ENCODE data around the gene DYRK1B.

Gene DYRK1B

DNA sequence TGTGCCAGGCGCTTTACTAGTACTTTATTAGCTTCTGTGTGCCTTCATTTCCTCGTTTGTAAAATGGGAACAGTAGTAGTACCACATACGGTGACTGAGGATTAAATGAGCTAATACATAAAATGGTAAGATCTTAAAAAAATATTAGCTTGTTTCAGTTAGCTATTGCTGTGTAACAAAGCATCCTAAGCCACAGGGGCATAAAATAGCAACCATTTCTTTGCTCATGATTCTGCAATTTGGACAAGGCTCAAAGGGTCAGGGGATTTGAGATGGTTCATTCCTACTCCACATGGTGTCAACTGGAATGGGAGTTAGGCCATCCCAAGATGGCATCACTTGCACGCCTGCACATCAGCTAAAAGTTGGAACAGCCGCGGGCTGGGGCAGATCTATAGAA, 13.3 kb downstream of the DYRK1B start:
- Histone ChIP-seq H3K27me3 (replicated peaks; ENCODE audit: control insufficient read depth, insufficient read depth, low read length) (no peaks in the 10 kb centered on the region), H3K4me3 (replicated peaks; ENCODE audit: low read depth, low read length) (no peak overlapping the region), H3K36me3 (ENCODE audit: control insufficient read depth, insufficient read depth, low read length) (peaks cover 1% of the 10 kb centered on the region)
- DNase-seq (ENCODE audit: extremely low read depth, insufficient read length): no peak
- TF ChIP-seq, protein P1, sequence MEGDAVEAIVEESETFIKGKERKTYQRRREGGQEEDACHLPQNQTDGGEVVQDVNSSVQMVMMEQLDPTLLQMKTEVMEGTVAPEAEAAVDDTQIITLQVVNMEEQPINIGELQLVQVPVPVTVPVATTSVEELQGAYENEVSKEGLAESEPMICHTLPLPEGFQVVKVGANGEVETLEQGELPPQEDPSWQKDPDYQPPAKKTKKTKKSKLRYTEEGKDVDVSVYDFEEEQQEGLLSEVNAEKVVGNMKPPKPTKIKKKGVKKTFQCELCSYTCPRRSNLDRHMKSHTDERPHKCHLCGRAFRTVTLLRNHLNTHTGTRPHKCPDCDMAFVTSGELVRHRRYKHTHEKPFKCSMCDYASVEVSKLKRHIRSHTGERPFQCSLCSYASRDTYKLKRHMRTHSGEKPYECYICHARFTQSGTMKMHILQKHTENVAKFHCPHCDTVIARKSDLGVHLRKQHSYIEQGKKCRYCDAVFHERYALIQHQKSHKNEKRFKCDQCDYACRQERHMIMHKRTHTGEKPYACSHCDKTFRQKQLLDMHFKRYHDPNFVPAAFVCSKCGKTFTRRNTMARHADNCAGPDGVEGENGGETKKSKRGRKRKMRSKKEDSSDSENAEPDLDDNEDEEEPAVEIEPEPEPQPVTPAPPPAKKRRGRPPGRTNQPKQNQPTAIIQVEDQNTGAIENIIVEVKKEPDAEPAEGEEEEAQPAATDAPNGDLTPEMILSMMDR (IDR thresholded peaks at IDR 0.05; ENCODE audit: insufficient read depth, low read length, poor library complexity, severe bottlenecking): no peak

DNA sequence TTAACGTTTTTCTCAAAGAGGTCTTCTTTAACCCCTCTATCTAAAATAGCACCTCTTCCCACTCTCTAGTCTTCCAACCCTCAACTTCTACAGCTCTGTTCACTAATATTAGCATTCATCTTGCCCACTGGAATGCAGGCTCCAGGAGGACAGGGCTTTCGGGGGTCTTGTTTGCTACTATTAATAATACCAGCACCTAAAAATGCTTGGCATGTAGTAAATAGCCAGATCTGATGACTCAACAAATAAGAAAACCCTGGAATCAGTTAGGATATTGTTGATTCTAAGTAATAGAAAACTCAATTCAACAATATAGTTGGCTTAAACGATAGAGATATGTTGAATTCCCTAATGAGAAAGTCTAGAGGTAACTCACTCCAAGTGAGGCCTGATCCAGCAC, 14.2 kb downstream of the DYRK1B start:
- TF ChIP-seq, protein P1 (IDR thresholded peaks at IDR 0.05; ENCODE audit: insufficient read depth, low read length, poor library complexity, severe bottlenecking): no peak
- DNase-seq (ENCODE audit: extremely low read depth, insufficient read length): no peak
- no peaks in the 10 kb centered on the region for H3K36me3 ChIP-seq (ENCODE audit: control insufficient read depth, insufficient read depth, low read length)
- H3K4me3 ChIP-seq (replicated peaks; ENCODE audit: low read depth, low read length): no peak overlapping the region
- no peaks in the 10 kb centered on the region for H3K27me3 ChIP-seq (replicated peaks; ENCODE audit: control insufficient read depth, insufficient read depth, low read length)

DNA sequence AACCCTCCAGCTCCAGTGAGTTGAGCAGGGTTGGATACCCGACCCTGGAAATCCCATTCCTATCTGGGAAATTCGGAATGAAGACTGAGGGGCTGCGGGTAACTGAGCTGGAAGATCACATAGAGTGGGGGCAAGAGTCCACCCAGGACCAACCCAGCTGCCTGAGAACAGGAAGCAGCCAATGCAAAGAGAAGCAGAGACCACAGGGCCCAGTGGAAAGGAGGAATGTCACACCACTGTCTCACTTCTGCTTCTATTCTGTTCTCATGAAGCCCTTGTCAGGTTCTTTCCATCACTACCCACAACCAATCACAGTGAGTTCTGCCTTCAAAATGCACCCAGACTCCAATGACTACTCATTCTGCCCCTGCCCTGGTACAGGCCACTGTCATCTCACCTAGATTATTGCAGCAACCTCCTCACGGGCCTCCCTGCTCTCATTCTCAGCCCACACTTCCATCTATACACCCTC, 15.3 kb downstream of the DYRK1B start:
- H3K4me3 ChIP-seq (replicated peaks; ENCODE audit: low read depth, low read length): no peak overlapping the region
- no peaks in the 10 kb centered on the region for H3K27me3 ChIP-seq (replicated peaks; ENCODE audit: control insufficient read depth, insufficient read depth, low read length)
- H3K36me3 ChIP-seq (ENCODE audit: control insufficient read depth, insufficient read depth, low read length): no peaks in the 10 kb centered on the region
- DNase-seq (ENCODE audit: extremely low read depth, insufficient read length): peak; percentile 51
- TF ChIP-seq, protein P1 (IDR thresholded peaks at IDR 0.05; ENCODE audit: insufficient read depth, low read length, poor library complexity, severe bottlenecking): no peak

DNA sequence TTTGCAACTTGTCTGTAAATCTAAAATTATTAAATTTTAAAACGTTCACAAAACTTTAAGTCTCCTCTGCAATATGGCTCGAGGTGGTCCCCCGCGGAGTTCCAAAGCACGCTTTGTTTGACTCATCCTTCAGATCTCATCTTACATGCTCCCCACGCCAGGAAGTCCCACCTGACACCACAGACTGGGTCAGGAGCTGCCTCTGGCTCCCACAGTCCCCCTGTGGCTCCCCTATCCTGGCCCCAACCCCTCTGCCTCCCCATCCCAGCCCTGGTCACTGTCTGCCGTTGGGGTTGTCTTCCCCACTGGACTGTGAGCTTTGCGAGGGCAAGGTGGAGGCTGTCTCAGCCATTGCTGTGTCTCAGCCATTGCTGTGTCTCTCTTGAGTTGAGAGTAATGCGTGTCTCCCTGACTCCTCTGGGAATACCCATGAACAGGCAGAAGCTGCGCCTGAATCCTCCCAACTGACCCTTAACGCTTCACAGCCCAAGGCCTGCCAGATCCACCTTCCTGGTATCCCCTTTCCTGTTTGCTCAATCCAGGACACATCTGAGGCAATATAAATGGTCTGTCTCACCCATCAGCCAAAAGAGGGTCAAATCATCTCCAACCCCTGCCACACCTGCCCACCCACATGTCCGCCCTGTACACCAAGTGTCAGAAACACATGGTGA, 15.9 kb downstream of the DYRK1B start:
- DNase-seq (ENCODE audit: extremely low read depth, insufficient read length): no peak
- TF ChIP-seq, protein P1 (IDR thresholded peaks at IDR 0.05; ENCODE audit: insufficient read depth, low read length, poor library complexity, severe bottlenecking): no peak
- no peaks in the 10 kb centered on the region for H3K36me3 ChIP-seq (ENCODE audit: control insufficient read depth, insufficient read depth, low read length)
- no peak overlapping the region for H3K4me3 ChIP-seq (replicated peaks; ENCODE audit: low read depth, low read length)
- H3K27me3 ChIP-seq (replicated peaks; ENCODE audit: control insufficient read depth, insufficient read depth, low read length): no peaks in the 10 kb centered on the region

DNA sequence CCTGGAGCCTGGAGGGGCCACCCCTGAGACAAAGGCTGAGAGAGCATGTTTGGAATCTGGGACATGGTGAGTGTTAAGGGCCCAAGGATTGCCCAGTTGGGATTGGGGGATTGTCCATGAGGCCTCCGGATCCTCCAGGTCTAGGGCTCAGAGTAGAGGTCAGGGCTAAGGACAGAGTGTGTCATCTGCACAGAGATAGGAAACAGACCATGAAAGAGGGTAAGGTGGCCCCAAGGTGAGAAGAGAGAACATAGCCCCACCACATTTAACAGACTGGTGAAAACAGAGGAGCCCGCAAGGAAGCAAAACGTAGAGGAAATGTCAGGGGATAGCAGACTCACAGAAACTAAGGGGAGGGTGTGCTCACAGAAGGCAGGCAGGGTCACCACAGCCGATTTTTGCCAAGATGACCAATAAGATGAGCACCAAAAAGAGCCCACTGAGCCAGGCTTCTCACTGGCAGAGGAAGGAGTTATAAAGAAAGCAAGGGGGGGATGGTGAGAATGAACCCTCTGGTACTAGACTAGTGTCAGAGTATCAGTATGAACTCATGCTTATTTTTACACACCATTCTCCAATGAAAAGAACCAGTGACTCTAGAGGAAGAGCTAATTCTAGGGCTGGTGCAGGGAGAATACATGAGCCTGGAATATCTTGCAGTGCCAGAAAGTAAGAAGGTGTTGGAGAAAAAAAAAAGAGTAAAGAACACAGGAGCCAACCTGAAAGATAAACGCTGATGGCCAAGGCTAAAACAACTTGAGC, 17.5 kb downstream of the DYRK1B start:
- TF ChIP-seq, protein P1 (IDR thresholded peaks at IDR 0.05; ENCODE audit: insufficient read depth, low read length, poor library complexity, severe bottlenecking): no peak
- H3K4me3 ChIP-seq (replicated peaks; ENCODE audit: low read depth, low read length): no peak overlapping the region
- no peak for DNase-seq (ENCODE audit: extremely low read depth, insufficient read length)
- H3K27me3 ChIP-seq (replicated peaks; ENCODE audit: control insufficient read depth, insufficient read depth, low read length): no peaks in the 10 kb centered on the region
- H3K36me3 ChIP-seq (ENCODE audit: control insufficient read depth, insufficient read depth, low read length): no peaks in the 10 kb centered on the region

All from GM06990 (cell line).